A673 (cell line): ENCODE measurements around the gene GNAZ. TPM values are rescaled to one million over a fixed set of nuclear protein-coding genes. Genes with fewer than 3 reads are reported as not detected.

Experiments used
- BruUV-seq: library from RNA; stranded (reverse); fragments of 400-500 nt; replicated peaks from 2 replicates; lab custom pipeline; 2021; lab: Mats Ljungman, UMichigan
- CTCF ChIA-PET: fragments of 300-600 bp; sonication (Branson Sonifier 250); formaldehyde crosslinking; loops from one replicate; lab custom pipeline; 2022; ENCODE audit warnings: antibody characterized with exemption; lab: Charles Lee
- POLR2A ChIA-PET: fragments of 300-600 bp; sonication (Branson Sonifier 250); formaldehyde crosslinking; loops from one replicate; lab custom pipeline; 2022; ENCODE audit warnings: antibody characterized with exemption; ENCODE audit not compliant: low non-redundant PET; lab: Charles Lee
- DNase-seq: peaks from one replicate; pipeline ENCODE4 v3.0.0-alpha.2; 2015; ENCODE audit warnings: low spot score
- H3K27ac ChIP-seq: fragments of 200-600 bp; sonication (generic); 2 replicates; pipeline ENCODE4 v1.5.1; 2016; ENCODE audit warnings: mixed run types, low read depth, mild to moderate bottlenecking, mixed read lengths, antibody characterized with exemption, low read length; ENCODE audit not compliant: poor library complexity, severe bottlenecking
- H3K27me3 ChIP-seq: fragments of 200-600 bp; sonication (generic); replicated peaks from 2 replicates; pipeline ENCODE4 v1.6.1; 2017; ENCODE audit warnings: mixed run types, low read depth, mild to moderate bottlenecking, mixed read lengths, antibody characterized with exemption, low read length; ENCODE audit not compliant: insufficient read depth, poor library complexity
- H3K36me3 ChIP-seq: fragments of 200-600 bp; sonication (generic); 2 replicates; pipeline ENCODE4 v1.6.1; 2016; ENCODE audit warnings: mixed run types, mild to moderate bottlenecking, mixed read lengths, antibody characterized with exemption, low read length; ENCODE audit not compliant: insufficient read depth, poor library complexity, severe bottlenecking
- H3K4me1 ChIP-seq: fragments of 200-600 bp; sonication (generic); 2 replicates; pipeline ENCODE4 v1.6.1; 2017; ENCODE audit warnings: mixed run types, mild to moderate bottlenecking, mixed read lengths, antibody characterized with exemption, low read length; ENCODE audit not compliant: insufficient read depth, poor library complexity, severe bottlenecking
- H3K4me3 ChIP-seq: fragments of 200-600 bp; sonication (generic); 2 replicates; pipeline ENCODE4 v1.5.1; 2016; ENCODE audit warnings: low read depth, mixed run types, mild to moderate bottlenecking, mixed read lengths, low read length; ENCODE audit not compliant: poor library complexity, severe bottlenecking
- H3K9me3 ChIP-seq: fragments of 200-600 bp; sonication (generic); 2 replicates; pipeline ENCODE4 v1.6.1; 2016; ENCODE audit warnings: mixed run types, low read depth, mild to moderate bottlenecking, mixed read lengths, antibody characterized with exemption, low read length; ENCODE audit not compliant: poor library complexity, severe bottlenecking
- EZH2 ChIP-seq: fragments of 200-600 bp; sonication (generic); IDR thresholded peaks from 2 replicates; pipeline ENCODE4 v1.6.1; 2017; ENCODE audit warnings: borderline replicate concordance, low read depth, mild to moderate bottlenecking, mixed read lengths, antibody characterized with exemption, low read length; ENCODE audit not compliant: poor library complexity, severe bottlenecking
- intact Hi-C: fragments of 100-400 bp; cut with micrococcal nuclease; formaldehyde crosslinking; loops from one replicate; pipeline ENCODE4 v1.10.0; 2022; ENCODE audit not compliant: unreplicated experiment
- total RNA-seq: library from RNA; stranded (reverse); gene quantifications from 2 replicates; pipeline ENCODE4 v1.2.3, GENCODE V29; 2021
- TF ChIP-seq, protein P1 (sequence below): fragments of 300-800, 200-600 bp; sonication (generic); conservative IDR thresholded peaks from 2 replicates; pipeline ENCODE4 v1.5.1; 2017; ENCODE audit warnings: low read depth, mild to moderate bottlenecking, antibody characterized with exemption, low read length, moderate library complexity, mixed read lengths

GNAZ gene
- total RNA-seq, 1 experiment from 2014 or later, result 5.1 TPM

GRCh38 chr22:23115369-23115768 is 45.0 kb downstream of the GNAZ start:
- Histone ChIP-seq H3K9me3 (no peaks in the 10 kb centered on the region), H3K27ac (no peak overlapping the region), H3K27me3 (no peaks in the 10 kb centered on the region), H3K4me3 (no peak overlapping the region), H3K36me3 (no peaks in the 10 kb centered on the region), H3K4me1 (peaks cover 6% of the 10 kb centered on the region)
- intact Hi-C loops, result no loop called here
- TF ChIP-seq, protein P1, sequence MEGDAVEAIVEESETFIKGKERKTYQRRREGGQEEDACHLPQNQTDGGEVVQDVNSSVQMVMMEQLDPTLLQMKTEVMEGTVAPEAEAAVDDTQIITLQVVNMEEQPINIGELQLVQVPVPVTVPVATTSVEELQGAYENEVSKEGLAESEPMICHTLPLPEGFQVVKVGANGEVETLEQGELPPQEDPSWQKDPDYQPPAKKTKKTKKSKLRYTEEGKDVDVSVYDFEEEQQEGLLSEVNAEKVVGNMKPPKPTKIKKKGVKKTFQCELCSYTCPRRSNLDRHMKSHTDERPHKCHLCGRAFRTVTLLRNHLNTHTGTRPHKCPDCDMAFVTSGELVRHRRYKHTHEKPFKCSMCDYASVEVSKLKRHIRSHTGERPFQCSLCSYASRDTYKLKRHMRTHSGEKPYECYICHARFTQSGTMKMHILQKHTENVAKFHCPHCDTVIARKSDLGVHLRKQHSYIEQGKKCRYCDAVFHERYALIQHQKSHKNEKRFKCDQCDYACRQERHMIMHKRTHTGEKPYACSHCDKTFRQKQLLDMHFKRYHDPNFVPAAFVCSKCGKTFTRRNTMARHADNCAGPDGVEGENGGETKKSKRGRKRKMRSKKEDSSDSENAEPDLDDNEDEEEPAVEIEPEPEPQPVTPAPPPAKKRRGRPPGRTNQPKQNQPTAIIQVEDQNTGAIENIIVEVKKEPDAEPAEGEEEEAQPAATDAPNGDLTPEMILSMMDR, result no peak
- no peak for TF ChIP-seq EZH2
- BruUV-seq, result no TSS peak
- DNase-seq, result no peak
- POLR2A ChIA-PET, result no interaction called here
- CTCF ChIA-PET, result no interaction called here

DNA sequence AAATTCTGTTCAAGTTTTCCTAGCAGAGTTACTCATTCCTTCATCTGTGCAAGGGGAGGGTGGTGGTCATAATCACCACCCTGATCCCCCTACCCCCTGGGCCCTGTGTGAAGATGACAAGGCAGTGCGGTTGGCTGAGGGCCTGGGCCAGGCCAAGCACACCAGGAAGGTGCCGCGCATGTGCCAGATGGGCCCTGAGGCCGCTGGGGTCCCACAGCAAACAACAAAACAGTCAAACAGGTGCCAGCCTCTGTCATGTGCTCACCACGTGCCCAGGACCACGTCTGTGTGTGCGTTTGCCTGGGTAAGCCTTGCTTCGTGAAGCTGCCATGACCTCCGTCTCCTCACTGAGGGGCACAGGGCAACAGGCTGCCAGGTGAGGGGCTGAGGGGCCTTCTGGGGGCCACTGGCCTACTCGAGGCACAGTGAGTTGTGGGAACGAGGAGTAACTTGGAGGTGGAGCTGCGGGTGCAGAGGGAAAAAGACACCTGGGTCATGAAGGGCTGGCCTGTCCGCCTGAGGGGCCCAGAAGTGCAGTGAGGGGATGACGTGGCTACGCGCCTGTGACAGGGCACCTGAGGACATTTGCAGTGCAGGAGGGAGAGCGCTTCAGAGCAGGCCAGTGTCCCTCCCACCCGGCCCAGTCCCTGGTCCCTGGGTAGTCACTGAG is 45.6 kb downstream of the GNAZ start:
- no peak overlapping the region for H3K27ac ChIP-seq
- no peaks in the 10 kb centered on the region for H3K27me3 ChIP-seq
- no TSS peak for BruUV-seq
- intact Hi-C loops, result no loop called here
- no peaks in the 10 kb centered on the region for H3K36me3 ChIP-seq
- TF ChIP-seq EZH2, result no peak
- TF ChIP-seq, protein P1, result no peak
- ChIA-PET CTCF (no interaction called here), POLR2A (no interaction called here)
- peaks cover 6% of the 10 kb centered on the region for H3K4me1 ChIP-seq
- DNase-seq, result no peak
- no peaks in the 10 kb centered on the region for H3K9me3 ChIP-seq
- H3K4me3 ChIP-seq, result no peak overlapping the region

GRCh38 chr22:23116506-23117263 is 46.4 kb downstream of the GNAZ start:
- H3K9me3 ChIP-seq, result no peaks in the 10 kb centered on the region
- H3K27ac ChIP-seq, result no peak overlapping the region
- ChIA-PET POLR2A (no interaction called here), CTCF (no interaction called here)
- no TSS peak for BruUV-seq
- TF ChIP-seq EZH2, result no peak
- TF ChIP-seq, protein P1, result no peak
- H3K4me1 ChIP-seq, result peaks cover 6% of the 10 kb centered on the region
- no peak for DNase-seq
- no peaks in the 10 kb centered on the region for H3K36me3 ChIP-seq
- no peak overlapping the region for H3K4me3 ChIP-seq
- no peaks in the 10 kb centered on the region for H3K27me3 ChIP-seq
- intact Hi-C loops, result no loop called here
